Mesendoderm (in vitro differentiated cells): ENCODE results near the gene KSR2.
A peak's percentile ranks its signal among the peaks of the same experiment; 100 is the strongest.

Source experiments
- DNase-seq: peaks from one replicate; pipeline ENCODE4 v3.0.0; 2013
- H2AK5ac ChIP-seq: 2 replicates; pipeline ENCODE4 v1.6.1; 2013; ENCODE audit warnings: low read length, inconsistent platforms
- H2BK120ac ChIP-seq: 2 replicates; pipeline ENCODE4 v1.6.1; 2013; ENCODE audit warnings: low read depth, mild to moderate bottlenecking, low read length, moderate library complexity, mixed read lengths
- H2BK15ac ChIP-seq: replicated peaks from 2 replicates; pipeline ENCODE4 v1.6.1; 2013; ENCODE audit warnings: low read depth, mild to moderate bottlenecking, moderate library complexity
- H2BK5ac ChIP-seq: 2 replicates; pipeline ENCODE4 v1.6.1; 2013; ENCODE audit warnings: low read length, inconsistent platforms
- H3K18ac ChIP-seq: 2 replicates; pipeline ENCODE4 v1.6.1; 2013; ENCODE audit warnings: mild to moderate bottlenecking, low read length, mixed read lengths
- H3K23ac ChIP-seq: one replicate; pipeline ENCODE4 v1.6.1; 2013; ENCODE audit warnings: low read length
- H3K27ac ChIP-seq: 2 replicates; pipeline ENCODE4 v1.5.1; 2013; ENCODE audit warnings: low read depth, mild to moderate bottlenecking, inconsistent platforms, low read length, moderate library complexity
- H3K27me3 ChIP-seq: 2 replicates; pipeline ENCODE4 v1.6.1; 2013; ENCODE audit warnings: low read length, control low read depth, mild to moderate bottlenecking, inconsistent platforms; ENCODE audit not compliant: insufficient read depth, poor library complexity
- H3K36me3 ChIP-seq: 2 replicates; pipeline ENCODE4 v1.6.1; 2013; ENCODE audit warnings: low read length, inconsistent platforms; ENCODE audit not compliant: control insufficient read depth, insufficient read depth
- H3K4ac ChIP-seq: one replicate; pipeline ENCODE4 v1.6.1; 2013; ENCODE audit warnings: low read depth, mild to moderate bottlenecking, low read length, moderate library complexity
- H3K4me1 ChIP-seq: 2 replicates; pipeline ENCODE4 v1.6.1; 2013; ENCODE audit warnings: low read depth, low read length, inconsistent platforms; ENCODE audit not compliant: control insufficient read depth
- H3K4me2 ChIP-seq: 2 replicates; pipeline ENCODE4 v1.6.1; 2013; ENCODE audit warnings: low read length
- H3K4me3 ChIP-seq: 2 replicates; pipeline ENCODE4 v1.5.1; 2013; ENCODE audit warnings: mild to moderate bottlenecking, low read length
- H3K56ac ChIP-seq: one replicate; pipeline ENCODE4 v1.6.1; 2013; ENCODE audit warnings: low read length
- H3K79me1 ChIP-seq: 2 replicates; pipeline ENCODE4 v1.6.1; 2013; ENCODE audit warnings: low read length, inconsistent platforms
- H3K79me2 ChIP-seq: 2 replicates; pipeline ENCODE4 v1.6.1; 2013; ENCODE audit warnings: mild to moderate bottlenecking, low read length; ENCODE audit not compliant: control insufficient read depth, insufficient read depth
- H3K9ac ChIP-seq: 2 replicates; pipeline ENCODE4 v1.6.1; 2013; ENCODE audit warnings: low read length, inconsistent platforms
- H4K5ac ChIP-seq: one replicate; pipeline ENCODE4 v1.6.1; 2013; ENCODE audit warnings: low read length
- H4K8ac ChIP-seq: one replicate; pipeline ENCODE4 v1.6.1; 2013; ENCODE audit warnings: low read depth, mild to moderate bottlenecking, control low read depth, low read length, moderate library complexity
- WGBS: extraction: QIAGEN DNeasy Blood & Tissue Kit; methylation state at CpG from one replicate; pipeline ENCODE4 v1.1.7; 2013; ENCODE audit warnings: low lambda C conversion rate, missing lambda C conversion rate; ENCODE audit not compliant: insufficient coverage; ENCODE audit errors: extremely low coverage; 5-methylcytosine and 5-hydroxymethylcytosine counted together

The KSR2 gene

GRCh38 chr12:117440384-117440783 lies 528.4 kb downstream of the KSR2 start:
- DNase-seq: no peak
- Histone ChIP-seq H3K4ac (no peak overlapping the region), H3K23ac (no peak overlapping the region), H2AK5ac (no peak overlapping the region), H2BK120ac (no peak overlapping the region), H3K27ac (no peak overlapping the region), H3K36me3 (no peaks in the 10 kb centered on the region), H3K4me1 (no peaks in the 10 kb centered on the region), H4K5ac (no peak overlapping the region), H3K27me3 (no peaks in the 10 kb centered on the region), H3K79me1 (no peaks in the 10 kb centered on the region), H3K4me3 (no peak overlapping the region), H2BK15ac (no peak overlapping the region), H3K9ac (no peak overlapping the region), H3K79me2 (no peaks in the 10 kb centered on the region), H3K4me2 (no peak overlapping the region), H3K18ac (no peak overlapping the region), H2BK5ac (no peak overlapping the region), H4K8ac (no peak overlapping the region), H3K56ac (no peak overlapping the region)
- WGBS: no CpG with 5 or more reads among the region's 2 CpGs

GRCh38 chr12:117439531-117440001 lies 529.2 kb downstream of the KSR2 start:
- Histone ChIP-seq H3K4me1 (no peaks in the 10 kb centered on the region), H3K56ac (peak overlapping the region; percentile 49), H4K5ac (no peak overlapping the region), H2BK120ac (no peak overlapping the region), H3K27me3 (no peaks in the 10 kb centered on the region), H3K23ac (no peak overlapping the region), H3K79me2 (no peaks in the 10 kb centered on the region), H2BK15ac (no peak overlapping the region), H3K9ac (no peak overlapping the region), H3K4ac (no peak overlapping the region), H3K4me3 (no peak overlapping the region), H3K18ac (no peak overlapping the region), H3K79me1 (no peaks in the 10 kb centered on the region), H3K36me3 (no peaks in the 10 kb centered on the region), H2AK5ac (no peak overlapping the region), H4K8ac (no peak overlapping the region), H2BK5ac (no peak overlapping the region), H3K4me2 (no peak overlapping the region), H3K27ac (no peak overlapping the region)
- whole genome bisulfite sequencing: no CpG with 5 or more reads among the region's 13 CpGs
- no peak for DNase-seq

DNA sequence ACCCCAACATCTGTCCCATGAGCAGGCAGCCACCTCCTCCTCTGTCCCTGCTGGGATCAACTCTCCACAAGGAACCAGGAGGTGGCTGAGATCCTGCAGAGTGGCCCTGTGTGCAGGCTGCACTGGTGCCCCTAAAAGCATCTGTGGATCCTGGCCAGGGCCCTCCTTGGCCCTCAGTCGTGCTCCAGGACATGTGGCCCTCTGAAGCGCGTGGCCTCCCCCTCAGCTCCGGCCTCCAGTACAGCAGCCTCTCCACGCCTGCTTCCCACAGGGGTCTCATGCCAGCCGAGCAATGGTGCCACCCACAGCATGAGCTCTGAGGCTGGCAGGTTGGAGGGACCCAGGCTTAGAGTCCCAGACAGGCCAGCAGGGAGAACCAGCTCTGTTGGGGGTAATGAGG lies 530.0 kb downstream of the KSR2 start:
- H3K4me3 ChIP-seq: no peak overlapping the region
- WGBS: no CpG with 5 or more reads among the region's 6 CpGs

DNA sequence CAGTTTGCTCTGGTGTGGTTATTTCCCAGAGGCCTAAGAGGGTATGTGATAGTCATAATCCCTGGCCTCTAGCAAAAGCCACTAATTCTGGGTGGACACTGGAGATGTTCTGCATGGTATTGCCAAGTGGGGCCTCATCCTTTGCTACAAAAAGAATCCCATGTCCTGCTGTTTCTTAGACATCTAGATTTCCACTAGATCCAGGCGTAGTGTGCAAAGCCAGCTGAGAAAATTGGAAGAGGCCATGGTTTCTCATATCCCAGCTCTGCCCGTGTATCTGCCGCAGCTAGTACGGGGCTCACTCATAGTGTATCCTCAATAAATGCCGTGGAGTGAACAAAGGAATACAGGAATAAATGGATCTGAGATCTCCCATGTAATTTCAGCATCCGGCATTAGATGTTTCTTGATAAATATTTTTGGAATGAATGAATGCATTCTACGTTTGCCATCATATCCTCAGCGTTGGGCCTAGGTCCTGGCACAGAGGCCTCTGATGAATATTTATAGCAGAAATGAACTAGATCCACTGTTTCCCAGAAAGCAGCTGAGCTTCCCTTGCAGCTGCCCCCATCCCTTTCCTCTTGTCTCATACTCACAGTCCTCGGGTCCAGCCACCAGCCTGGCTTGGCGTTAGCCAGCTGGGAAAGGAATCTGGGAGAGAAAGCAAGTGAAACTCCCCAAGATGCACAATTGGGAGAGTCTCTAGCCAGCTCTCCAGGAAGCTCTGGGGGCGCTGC lies 531.1 kb downstream of the KSR2 start:
- no peak overlapping the region for H3K9ac ChIP-seq
- H3K56ac ChIP-seq: no peak overlapping the region
- no peak overlapping the region for H2BK5ac ChIP-seq
- H4K8ac ChIP-seq: no peak overlapping the region
- H3K4me3 ChIP-seq: no peak overlapping the region
- H3K4me1 ChIP-seq: no peaks in the 10 kb centered on the region
- no peak overlapping the region for H3K27ac ChIP-seq
- H3K27me3 ChIP-seq: no peaks in the 10 kb centered on the region
- no peak overlapping the region for H2BK15ac ChIP-seq
- WGBS: no CpG with 5 or more reads among the region's 11 CpGs
- no peak for DNase-seq
- no peak overlapping the region for H3K23ac ChIP-seq
- H4K5ac ChIP-seq: no peak overlapping the region
- no peak overlapping the region for H2BK120ac ChIP-seq
- no peaks in the 10 kb centered on the region for H3K79me2 ChIP-seq
- no peak overlapping the region for H2AK5ac ChIP-seq
- H3K79me1 ChIP-seq: no peaks in the 10 kb centered on the region
- H3K18ac ChIP-seq: no peak overlapping the region
- H3K36me3 ChIP-seq: no peaks in the 10 kb centered on the region
- no peak overlapping the region for H3K4me2 ChIP-seq
- H3K4ac ChIP-seq: no peak overlapping the region

More for the DNA sequence above, 530.0 kb downstream of the KSR2 start:
- Histone ChIP-seq H3K79me2 (no peaks in the 10 kb centered on the region), H3K4me2 (no peak overlapping the region), H2BK120ac (no peak overlapping the region), H4K8ac (no peak overlapping the region), H3K27ac (no peak overlapping the region), H2BK5ac (no peak overlapping the region), H3K9ac (no peak overlapping the region), H3K18ac (no peak overlapping the region), H3K56ac (no peak overlapping the region), H3K79me1 (no peaks in the 10 kb centered on the region), H2AK5ac (no peak overlapping the region), H4K5ac (no peak overlapping the region), H3K23ac (no peak overlapping the region), H3K36me3 (no peaks in the 10 kb centered on the region), H2BK15ac (no peak overlapping the region), H3K4me1 (no peaks in the 10 kb centered on the region), H3K4ac (no peak overlapping the region), H3K27me3 (no peaks in the 10 kb centered on the region)
- no peak for DNase-seq

GRCh38 chr12:117433878-117434277 lies 534.9 kb downstream of the KSR2 start:
- H3K79me2 ChIP-seq: no peaks in the 10 kb centered on the region
- H2BK15ac ChIP-seq: no peak overlapping the region
- no peak overlapping the region for H3K9ac ChIP-seq
- H3K18ac ChIP-seq: no peak overlapping the region
- H3K79me1 ChIP-seq: no peaks in the 10 kb centered on the region
- no peaks in the 10 kb centered on the region for H3K27me3 ChIP-seq
- H3K4me3 ChIP-seq: no peak overlapping the region
- H2BK120ac ChIP-seq: no peak overlapping the region
- no peak overlapping the region for H2BK5ac ChIP-seq
- no peak overlapping the region for H3K4me2 ChIP-seq
- WGBS: 100% methylated on average over 2 of the region's 3 CpGs
- H4K5ac ChIP-seq: no peak overlapping the region
- no peak overlapping the region for H4K8ac ChIP-seq
- H2AK5ac ChIP-seq: no peak overlapping the region
- H3K27ac ChIP-seq: no peak overlapping the region
- no peak overlapping the region for H3K23ac ChIP-seq
- no peaks in the 10 kb centered on the region for H3K36me3 ChIP-seq
- H3K4ac ChIP-seq: no peak overlapping the region
- H3K4me1 ChIP-seq: no peaks in the 10 kb centered on the region
- H3K56ac ChIP-seq: no peak overlapping the region
- DNase-seq: no peak

DNA sequence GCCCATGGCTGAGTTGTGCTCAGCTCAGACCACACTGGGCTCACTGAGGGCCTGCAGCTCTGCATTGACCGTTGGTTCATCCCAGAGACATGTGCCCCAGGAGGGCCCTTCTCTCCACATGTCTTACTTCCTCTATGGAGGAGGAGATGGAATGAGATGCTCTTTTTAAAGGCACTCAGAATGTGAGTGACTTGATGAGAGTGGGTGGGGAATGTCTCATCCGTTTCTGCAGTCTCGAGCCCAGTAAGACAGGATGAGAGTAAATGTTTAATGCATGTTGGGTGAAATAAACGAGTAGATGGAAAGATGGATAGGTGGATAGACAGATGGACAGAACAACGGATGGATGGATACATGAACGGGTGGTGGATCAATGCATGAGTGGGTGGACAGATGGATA lies 538.5 kb downstream of the KSR2 start:
- H2BK120ac ChIP-seq: no peak overlapping the region
- no peak overlapping the region for H4K8ac ChIP-seq
- H3K9ac ChIP-seq: no peak overlapping the region
- H3K4ac ChIP-seq: no peak overlapping the region
- no peak overlapping the region for H3K4me3 ChIP-seq
- no peaks in the 10 kb centered on the region for H3K36me3 ChIP-seq
- H3K23ac ChIP-seq: no peak overlapping the region
- WGBS: no CpG with 5 or more reads among the region's 6 CpGs
- no peak overlapping the region for H2AK5ac ChIP-seq
- no peak overlapping the region for H3K18ac ChIP-seq
- H2BK15ac ChIP-seq: no peak overlapping the region
- no peaks in the 10 kb centered on the region for H3K27me3 ChIP-seq
- no peaks in the 10 kb centered on the region for H3K4me1 ChIP-seq
- H2BK5ac ChIP-seq: no peak overlapping the region
- no peaks in the 10 kb centered on the region for H3K79me1 ChIP-seq
- no peak overlapping the region for H3K56ac ChIP-seq
- H3K79me2 ChIP-seq: no peaks in the 10 kb centered on the region
- H4K5ac ChIP-seq: no peak overlapping the region
- H3K4me2 ChIP-seq: no peak overlapping the region
- H3K27ac ChIP-seq: no peak overlapping the region
- no peak for DNase-seq
